Ishikawa (cell line): Measurements from ENCODE around the gene STPG1.

ENCODE experiments used
- CEBPB ChIP-seq: IDR thresholded peaks from 2 replicates; pipeline ENCODE4 v1.6.1; 2012
- CREB1 ChIP-seq: IDR thresholded peaks from 2 replicates; pipeline ENCODE4 v1.6.1; 2012; ENCODE audit warnings: low read depth
- EGR1 ChIP-seq: IDR thresholded peaks from 2 replicates; pipeline ENCODE4 v1.6.1; 2012
- EP300 ChIP-seq: IDR thresholded peaks from 2 replicates; pipeline ENCODE4 v1.6.1; 2012; ENCODE audit warnings: borderline replicate concordance
- FOXM1 ChIP-seq: IDR thresholded peaks from 2 replicates; pipeline ENCODE4 v1.6.1; 2012; ENCODE audit warnings: low read depth, borderline replicate concordance
- MAX ChIP-seq: IDR thresholded peaks from 2 replicates; pipeline ENCODE4 v1.6.1; 2012
- RAD21 ChIP-seq: IDR thresholded peaks from 2 replicates; pipeline ENCODE4 v1.6.1; 2012; ENCODE audit warnings: low read depth
- REST ChIP-seq: IDR thresholded peaks from 2 replicates; pipeline ENCODE4 v1.6.1; 2012; ENCODE audit warnings: low read depth, mild to moderate bottlenecking
- TAF1 ChIP-seq: IDR thresholded peaks from 2 replicates; pipeline ENCODE4 v1.6.1; 2012; ENCODE audit warnings: low read depth, mild to moderate bottlenecking
- TCF12 ChIP-seq: IDR thresholded peaks from 2 replicates; pipeline ENCODE4 v1.6.1; 2012; ENCODE audit warnings: low read depth
- TEAD4 ChIP-seq: IDR thresholded peaks from 2 replicates; pipeline ENCODE4 v1.6.1; 2012
- USF1 ChIP-seq: IDR thresholded peaks from 2 replicates; pipeline ENCODE4 v1.6.1; 2012

- TF ChIP-seq EP300 (no peak), MAX (no peak), REST (no peak), EGR1 (no peak), CEBPB (no peak), RAD21 (no peak), CREB1 (no peak), TAF1 (no peak), FOXM1 (no peak), TEAD4 (no peak), USF1 (no peak), TCF12 (no peak)
Observed at GRCh38 chr1:24315391-24315790, 98.2 kb downstream of the STPG1 start.
